HEK293 (cell line): ENCODE measurements around the gene CCDC78.

ENCODE experiments used
- CTCF ChIP-seq: fragments of 450-650 bp; formaldehyde crosslinking; IDR thresholded peaks from 2 replicates; pipeline ENCODE4 v1.5.1; 2016; ENCODE audit warnings: missing biosample characterization, missing genetic modification characterization
- KLF16 ChIP-seq: fragments of 450-650 bp; formaldehyde crosslinking; IDR thresholded peaks from 2 replicates; pipeline ENCODE4 v1.5.1; 2017; ENCODE audit warnings: missing biosample characterization, missing genetic modification characterization
- SETDB1 ChIP-seq: IDR thresholded peaks from one replicate; pipeline ENCODE4 v1.6.1; 2017; ENCODE audit warnings: mild to moderate bottlenecking, low read length, moderate library complexity, mixed read lengths; ENCODE audit not compliant: insufficient read length
- WT1 ChIP-seq: fragments of 450-650 bp; formaldehyde crosslinking; IDR thresholded peaks from 2 replicates; pipeline ENCODE4 v1.5.1; 2016; ENCODE audit warnings: missing biosample characterization, missing genetic modification characterization
- YY2 ChIP-seq: fragments of 450-650 bp; formaldehyde crosslinking; IDR thresholded peaks from 2 replicates; pipeline ENCODE4 v1.5.1; 2016; ENCODE audit warnings: missing biosample characterization, missing genetic modification characterization
- ZBTB21 ChIP-seq: fragments of 450-650 bp; formaldehyde crosslinking; IDR thresholded peaks from 2 replicates; pipeline ENCODE4 v1.5.1; 2017; ENCODE audit warnings: missing biosample characterization, missing genetic modification characterization
- ZNF24 ChIP-seq: fragments of 450-650 bp; formaldehyde crosslinking; IDR thresholded peaks from 2 replicates; pipeline ENCODE4 v1.5.1; 2016; ENCODE audit warnings: missing biosample characterization, missing genetic modification characterization
- ZNF248 ChIP-seq: fragments of 450-650 bp; formaldehyde crosslinking; IDR thresholded peaks from 2 replicates; pipeline ENCODE4 v1.5.1; 2017; ENCODE audit warnings: missing biosample characterization, missing genetic modification characterization
- ZNF629 ChIP-seq: fragments of 450-650 bp; formaldehyde crosslinking; IDR thresholded peaks from 2 replicates; pipeline ENCODE4 v1.5.1; 2017; ENCODE audit warnings: missing biosample characterization, missing genetic modification characterization
- ZNF639 ChIP-seq: fragments of 450-650 bp; formaldehyde crosslinking; IDR thresholded peaks from 2 replicates; pipeline ENCODE4 v1.5.1; 2016; ENCODE audit warnings: missing biosample characterization, missing genetic modification characterization
- ZSCAN30 ChIP-seq: fragments of 450-650 bp; IDR thresholded peaks from 2 replicates; pipeline ENCODE4 v1.5.1; 2018; ENCODE audit warnings: missing biosample characterization, mild to moderate bottlenecking, missing genetic modification characterization, moderate library complexity
- ZSCAN5A ChIP-seq: fragments of 450-650 bp; formaldehyde crosslinking; IDR thresholded peaks from 2 replicates; pipeline ENCODE4 v1.5.1; 2016; ENCODE audit warnings: missing biosample characterization, missing genetic modification characterization
- TF ChIP-seq, protein P1 (sequence below): fragments of 450-650 bp; formaldehyde crosslinking; IDR thresholded peaks from 2 replicates; pipeline ENCODE4 v1.5.1; 2016; ENCODE audit warnings: missing biosample characterization, missing genetic modification characterization
- TF ChIP-seq, protein P2 (sequence below): fragments of 450-650 bp; formaldehyde crosslinking; IDR thresholded peaks from 2 replicates; pipeline ENCODE4 v1.5.1; 2016; ENCODE audit warnings: missing biosample characterization, missing genetic modification characterization

- TF ChIP-seq SETDB1 = no peak
- TF ChIP-seq, protein P1, sequence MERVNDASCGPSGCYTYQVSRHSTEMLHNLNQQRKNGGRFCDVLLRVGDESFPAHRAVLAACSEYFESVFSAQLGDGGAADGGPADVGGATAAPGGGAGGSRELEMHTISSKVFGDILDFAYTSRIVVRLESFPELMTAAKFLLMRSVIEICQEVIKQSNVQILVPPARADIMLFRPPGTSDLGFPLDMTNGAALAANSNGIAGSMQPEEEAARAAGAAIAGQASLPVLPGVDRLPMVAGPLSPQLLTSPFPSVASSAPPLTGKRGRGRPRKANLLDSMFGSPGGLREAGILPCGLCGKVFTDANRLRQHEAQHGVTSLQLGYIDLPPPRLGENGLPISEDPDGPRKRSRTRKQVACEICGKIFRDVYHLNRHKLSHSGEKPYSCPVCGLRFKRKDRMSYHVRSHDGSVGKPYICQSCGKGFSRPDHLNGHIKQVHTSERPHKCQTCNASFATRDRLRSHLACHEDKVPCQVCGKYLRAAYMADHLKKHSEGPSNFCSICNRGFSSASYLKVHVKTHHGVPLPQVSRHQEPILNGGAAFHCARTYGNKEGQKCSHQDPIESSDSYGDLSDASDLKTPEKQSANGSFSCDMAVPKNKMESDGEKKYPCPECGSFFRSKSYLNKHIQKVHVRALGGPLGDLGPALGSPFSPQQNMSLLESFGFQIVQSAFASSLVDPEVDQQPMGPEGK = no peak
- TF ChIP-seq, protein P2, sequence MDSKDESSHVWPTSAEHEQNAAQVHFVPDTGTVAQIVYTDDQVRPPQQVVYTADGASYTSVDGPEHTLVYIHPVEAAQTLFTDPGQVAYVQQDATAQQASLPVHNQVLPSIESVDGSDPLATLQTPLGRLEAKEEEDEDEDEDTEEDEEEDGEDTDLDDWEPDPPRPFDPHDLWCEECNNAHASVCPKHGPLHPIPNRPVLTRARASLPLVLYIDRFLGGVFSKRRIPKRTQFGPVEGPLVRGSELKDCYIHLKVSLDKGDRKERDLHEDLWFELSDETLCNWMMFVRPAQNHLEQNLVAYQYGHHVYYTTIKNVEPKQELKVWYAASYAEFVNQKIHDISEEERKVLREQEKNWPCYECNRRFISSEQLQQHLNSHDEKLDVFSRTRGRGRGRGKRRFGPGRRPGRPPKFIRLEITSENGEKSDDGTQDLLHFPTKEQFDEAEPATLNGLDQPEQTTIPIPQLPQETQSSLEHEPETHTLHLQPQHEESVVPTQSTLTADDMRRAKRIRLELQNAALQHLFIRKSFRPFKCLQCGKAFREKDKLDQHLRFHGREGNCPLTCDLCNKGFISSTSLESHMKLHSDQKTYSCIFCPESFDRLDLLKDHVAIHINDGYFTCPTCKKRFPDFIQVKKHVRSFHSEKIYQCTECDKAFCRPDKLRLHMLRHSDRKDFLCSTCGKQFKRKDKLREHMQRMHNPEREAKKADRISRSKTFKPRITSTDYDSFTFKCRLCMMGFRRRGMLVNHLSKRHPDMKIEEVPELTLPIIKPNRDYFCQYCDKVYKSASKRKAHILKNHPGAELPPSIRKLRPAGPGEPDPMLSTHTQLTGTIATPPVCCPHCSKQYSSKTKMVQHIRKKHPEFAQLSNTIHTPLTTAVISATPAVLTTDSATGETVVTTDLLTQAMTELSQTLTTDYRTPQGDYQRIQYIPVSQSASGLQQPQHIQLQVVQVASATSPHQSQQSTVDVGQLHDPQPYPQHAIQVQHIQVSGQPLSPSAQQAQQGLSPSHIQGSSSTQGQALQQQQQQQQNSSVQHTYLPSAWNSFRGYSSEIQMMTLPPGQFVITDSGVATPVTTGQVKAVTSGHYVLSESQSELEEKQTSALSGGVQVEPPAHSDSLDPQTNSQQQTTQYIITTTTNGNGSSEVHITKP (tag by site-specific recombination) = no peak
- TF ChIP-seq CTCF (tag by site-specific recombination) = no peak
- no peak for TF ChIP-seq ZNF248 (tag by site-specific recombination)
- no peak for TF ChIP-seq ZBTB21 (tag by site-specific recombination)
- TF ChIP-seq ZSCAN30 (tag by site-specific recombination) = no peak
- no peak for TF ChIP-seq ZNF24 (tag by site-specific recombination)
- no peak for TF ChIP-seq ZSCAN5A (tag by site-specific recombination)
- TF ChIP-seq ZNF639 (tag by site-specific recombination) = no peak
- no peak for TF ChIP-seq KLF16 (tag by site-specific recombination)
- TF ChIP-seq YY2 (tag by site-specific recombination) = no peak
- TF ChIP-seq WT1 = no peak; the same call in 1 of the 2 replicates
- TF ChIP-seq ZNF629 = no peak
Measured at GRCh38 chr16:705431-706188, 20.6 kb downstream of the CCDC78 start, which contains the start of gene FBXL16.
